Osteoblast (primary cell): Measurements from ENCODE around the gene MTA3. TPM values are rescaled to one million over a fixed set of nuclear protein-coding genes. Genes with fewer than 3 reads are reported as not detected.
"Not testable (repeated sequence)": the region's sequence is repeated elsewhere in the genome, so short reads cannot be mapped to it uniquely, and the experiment has no call there.

ENCODE experiments used
- DNase-seq: peaks from one replicate; pipeline ENCODE4 v3.0.0; 2011; ENCODE audit warnings: low spot score, mixed read lengths; ENCODE audit not compliant: insufficient read length; ENCODE audit errors: missing footprints
- H2AFZ ChIP-seq: 2 replicates; pipeline ENCODE4 v1.6.0; 2011; ENCODE audit warnings: mild to moderate bottlenecking, low read length
- H3K27ac ChIP-seq: 2 replicates; pipeline ENCODE4 v1.5.1; 2011; ENCODE audit warnings: mild to moderate bottlenecking, low read depth, low read length, moderate library complexity
- H3K27me3 ChIP-seq: 2 replicates; pipeline ENCODE4 v1.6.0; 2012; ENCODE audit warnings: mild to moderate bottlenecking, control low read depth, inconsistent platforms, low read length, moderate library complexity; ENCODE audit not compliant: insufficient read depth
- H3K36me3 ChIP-seq: 2 replicates; pipeline ENCODE4 v1.5.1; 2011; ENCODE audit warnings: mild to moderate bottlenecking, low read length, control low read depth, moderate library complexity; ENCODE audit not compliant: insufficient read depth
- H3K4me1 ChIP-seq: 2 replicates; pipeline ENCODE4 v1.5.1; 2011; ENCODE audit warnings: mild to moderate bottlenecking, low read length, control low read depth, moderate library complexity; ENCODE audit not compliant: insufficient read depth
- H3K4me2 ChIP-seq: 2 replicates; pipeline ENCODE4 v1.6.0; 2011; ENCODE audit warnings: mild to moderate bottlenecking, low read length; ENCODE audit not compliant: insufficient read depth
- H3K4me3 ChIP-seq: fragments of 200-600 bp; sonication (generic); 3 replicates; pipeline ENCODE4 v1.5.1; 2012; ENCODE audit warnings: mild to moderate bottlenecking, low read length, inconsistent platforms; ENCODE audit not compliant: insufficient read depth
- H3K79me2 ChIP-seq: 2 replicates; pipeline ENCODE4 v1.6.0; 2012; ENCODE audit warnings: mild to moderate bottlenecking, low read length, control low read depth, inconsistent platforms; ENCODE audit not compliant: insufficient read depth
- H3K9me3 ChIP-seq: 2 replicates; pipeline ENCODE4 v1.5.1; 2011; ENCODE audit warnings: low read depth, low read length, control low read depth
- H4K20me1 ChIP-seq: 2 replicates; pipeline ENCODE4 v1.6.0; 2012; ENCODE audit warnings: mild to moderate bottlenecking, low read length, control low read depth; ENCODE audit not compliant: insufficient read depth
- CTCF ChIP-seq: IDR thresholded peaks from 2 replicates; pipeline ENCODE4 v1.5.1; 2011; ENCODE audit warnings: mild to moderate bottlenecking, low read depth, low read length, moderate library complexity; ENCODE audit errors: extremely low read depth
- total RNA-seq: library from RNA; depleted of rRNA; stranded (reverse); fragments of >200 nt; gene quantifications from 2 replicates; pipeline ENCODE4 v1.2.3, GENCODE V29; 2012

MTA3 gene
- total RNA-seq, 1 donor: 29.3 TPM

- TF ChIP-seq CTCF: no peak
- Histone ChIP-seq H3K27ac (no peak overlapping the region), H3K79me2 (peaks cover 11% of the 10 kb centered on the region), H4K20me1 (peaks cover 9% of the 10 kb centered on the region), H2AFZ (no peak overlapping the region), H3K9me3 (no peaks in the 10 kb centered on the region), H3K36me3 (no peaks in the 10 kb centered on the region), H3K4me3 (no peak overlapping the region), H3K27me3 (no peaks in the 10 kb centered on the region), H3K4me2 (no peak overlapping the region), H3K4me1 (no peaks in the 10 kb centered on the region)
- no peak for DNase-seq
Measured at GRCh38 chr2:42598656-42599055, 30.2 kb downstream of the MTA3 start.

GRCh38 chr2:42601076-42601475 lies 32.6 kb downstream of the MTA3 start:
- Histone ChIP-seq H3K4me1 (no peaks in the 10 kb centered on the region), H3K27ac (no peak overlapping the region), H3K79me2 (peaks cover 10% of the 10 kb centered on the region), H2AFZ (no peak overlapping the region), H4K20me1 (peaks cover 8% of the 10 kb centered on the region), H3K9me3 (no peaks in the 10 kb centered on the region), H3K27me3 (no peaks in the 10 kb centered on the region), H3K36me3 (no peaks in the 10 kb centered on the region), H3K4me3 (no peak overlapping the region), H3K4me2 (no peak overlapping the region)
- no peak for TF ChIP-seq CTCF
- no peak for DNase-seq

- Histone ChIP-seq H3K27me3 (no peaks in the 10 kb centered on the region), H3K9me3 (no peaks in the 10 kb centered on the region), H3K4me3 (no peak overlapping the region), H3K4me2 (no peak overlapping the region), H3K36me3 (no peaks in the 10 kb centered on the region), H3K27ac (no peak overlapping the region), H3K79me2 (peaks cover 9% of the 10 kb centered on the region), H4K20me1 (peaks cover 10% of the 10 kb centered on the region), H2AFZ (no peak overlapping the region), H3K4me1 (no peaks in the 10 kb centered on the region)
- DNase-seq: no peak
- TF ChIP-seq CTCF: no peak
Measured at GRCh38 chr2:42602218-42602875, 33.9 kb downstream of the MTA3 start.

GRCh38 chr2:42602876-42603219 lies 34.4 kb downstream of the MTA3 start:
- no peaks in the 10 kb centered on the region for H3K9me3 ChIP-seq
- H3K36me3 ChIP-seq: no peaks in the 10 kb centered on the region
- peaks cover 10% of the 10 kb centered on the region for H4K20me1 ChIP-seq
- H3K79me2 ChIP-seq: peaks cover 9% of the 10 kb centered on the region
- no peak overlapping the region for H3K4me2 ChIP-seq
- no peak for TF ChIP-seq CTCF
- H3K4me3 ChIP-seq: no peak overlapping the region
- no peak overlapping the region for H2AFZ ChIP-seq
- no peaks in the 10 kb centered on the region for H3K4me1 ChIP-seq
- no peak for DNase-seq
- H3K27me3 ChIP-seq: no peaks in the 10 kb centered on the region
- no peak overlapping the region for H3K27ac ChIP-seq

GRCh38 chr2:42604341-42604867 lies 36.0 kb downstream of the MTA3 start:
- not testable (repeated sequence) for H3K9me3 ChIP-seq, H3K4me3 ChIP-seq, DNase-seq, H3K79me2 ChIP-seq, H3K36me3 ChIP-seq, H2AFZ ChIP-seq, H3K4me2 ChIP-seq, H3K4me1 ChIP-seq, H3K27ac ChIP-seq, H3K27me3 ChIP-seq
- peaks cover 14% of the 10 kb centered on the region for H4K20me1 ChIP-seq

GRCh38 chr2:42606166-42606565 lies 37.7 kb downstream of the MTA3 start:
- not testable (repeated sequence) for H3K9me3 ChIP-seq, DNase-seq, H3K4me1 ChIP-seq, H3K27ac ChIP-seq, H3K79me2 ChIP-seq, H3K4me2 ChIP-seq, H3K4me3 ChIP-seq, H3K27me3 ChIP-seq, H2AFZ ChIP-seq
- H4K20me1 ChIP-seq: peaks cover 14% of the 10 kb centered on the region
- peaks cover 14% of the 10 kb centered on the region for H3K36me3 ChIP-seq
